HEK293T (cell line): ENCODE data around the gene TOMM70.

Experiments used
- ARNT ChIP-seq: fragments of 450-650 bp; IDR thresholded peaks from 2 replicates; pipeline ENCODE4 v1.6.1; 2017; ENCODE audit warnings: mild to moderate bottlenecking
- BHLHE40 ChIP-seq: fragments of 450-650 bp; IDR thresholded peaks from 2 replicates; pipeline ENCODE4 v1.6.1; 2016; ENCODE audit warnings: mild to moderate bottlenecking, moderate library complexity, borderline replicate concordance
- FOXA1 ChIP-seq: fragments of 450-650 bp; IDR thresholded peaks from 2 replicates; pipeline ENCODE4 v1.6.1; 2016; ENCODE audit warnings: mild to moderate bottlenecking
- FOXM1 ChIP-seq: fragments of 450-650 bp; IDR thresholded peaks from 2 replicates; pipeline ENCODE4 v1.6.1; 2017; ENCODE audit warnings: mild to moderate bottlenecking, borderline replicate concordance
- SP1 ChIP-seq: fragments of 450-650 bp; IDR thresholded peaks from 2 replicates; pipeline ENCODE4 v1.6.1; 2017

- TF ChIP-seq ARNT (no peak), FOXM1 (no peak), SP1 (no peak), FOXA1 (no peak), BHLHE40 (no peak)
Observed at GRCh38 chr3:100423611-100424010, 22.7 kb upstream of the TOMM70 start.
